ENCODE results near the gene PDE3A.

The PDE3A gene

DNA sequence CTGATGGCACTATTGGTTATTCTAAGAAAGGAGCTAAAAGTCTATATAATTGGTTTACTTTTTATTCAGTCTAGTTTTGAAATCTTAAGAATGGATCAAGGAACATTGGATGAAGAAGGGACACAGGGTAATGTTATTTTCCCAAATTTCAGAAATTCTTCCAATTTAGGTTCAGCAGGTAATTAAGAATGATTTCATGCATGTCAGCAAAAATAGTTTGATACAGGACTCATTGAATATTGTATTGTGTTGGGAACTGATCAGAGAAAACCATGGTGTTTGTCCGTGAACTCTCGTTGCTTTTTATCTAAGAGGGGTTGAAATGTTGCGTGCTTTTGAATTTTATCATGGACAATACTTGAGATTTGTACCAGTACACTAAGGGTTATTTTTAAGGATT, 58.6 kb downstream of the PDE3A start:
- DNase-seq, result no peak

DNA sequence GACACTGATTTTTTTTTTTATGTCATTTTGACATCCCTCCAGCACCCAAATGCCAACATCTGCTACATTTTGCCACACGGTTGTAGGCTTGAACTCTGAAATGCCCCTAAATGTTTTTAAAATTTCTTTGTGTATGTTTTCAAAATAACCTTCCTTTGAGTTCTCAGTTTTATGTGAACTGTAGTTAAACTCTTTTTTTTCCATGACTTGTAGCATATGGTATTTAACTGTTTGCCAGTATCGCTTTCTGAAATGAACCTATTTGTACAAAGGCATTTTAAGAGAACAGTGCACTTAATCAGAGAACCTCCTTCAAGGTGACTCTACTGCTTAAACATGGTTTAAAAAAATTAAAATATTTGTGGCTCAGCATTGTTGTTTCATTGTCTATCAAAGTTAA, 61.5 kb downstream of the PDE3A start:
- no peak for DNase-seq

DNA sequence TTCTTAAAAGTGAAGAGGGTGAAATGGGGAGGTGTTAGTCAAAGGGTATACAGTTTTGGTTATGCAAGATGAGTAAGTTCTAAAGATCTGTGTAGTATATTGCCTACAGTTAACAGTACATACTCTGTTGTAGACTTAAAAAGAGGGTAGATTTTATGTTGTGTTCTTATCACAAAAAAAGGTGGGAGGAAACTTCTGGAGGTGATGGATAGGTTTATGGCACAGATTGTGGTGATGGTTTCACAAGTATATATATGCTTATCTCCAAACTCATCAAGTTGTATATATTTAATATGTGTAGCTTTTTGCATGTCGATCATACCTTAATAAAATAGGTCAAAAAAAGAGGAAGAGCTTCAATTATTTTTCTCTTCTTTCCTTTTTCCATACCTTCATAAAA, 64.0 kb downstream of the PDE3A start:
- DNase-seq, result no peak

DNA sequence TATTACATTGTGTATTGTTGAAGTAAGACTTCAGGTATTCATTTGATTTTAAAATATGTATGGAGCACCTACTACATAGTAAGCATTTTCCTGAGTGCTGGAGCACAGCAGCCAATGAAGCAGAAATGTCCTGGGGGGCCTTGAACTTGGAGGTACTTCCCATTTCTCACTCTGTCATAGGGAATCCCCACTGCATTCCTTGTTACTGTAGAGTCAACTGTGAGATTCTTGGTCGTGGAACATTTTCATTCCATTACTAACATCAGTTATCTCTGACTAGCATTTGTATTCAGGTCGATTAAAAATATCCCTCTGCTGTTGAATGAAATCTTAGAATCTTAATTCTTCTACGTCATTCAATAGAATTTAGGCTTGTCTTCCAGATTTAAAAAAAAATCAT, 66.7 kb downstream of the PDE3A start:
- DNase-seq, result no peak

- no peak for DNase-seq
These were observed 68.0 kb downstream of the PDE3A start for GRCh38 chr12:20436316-20436715.

DNA sequence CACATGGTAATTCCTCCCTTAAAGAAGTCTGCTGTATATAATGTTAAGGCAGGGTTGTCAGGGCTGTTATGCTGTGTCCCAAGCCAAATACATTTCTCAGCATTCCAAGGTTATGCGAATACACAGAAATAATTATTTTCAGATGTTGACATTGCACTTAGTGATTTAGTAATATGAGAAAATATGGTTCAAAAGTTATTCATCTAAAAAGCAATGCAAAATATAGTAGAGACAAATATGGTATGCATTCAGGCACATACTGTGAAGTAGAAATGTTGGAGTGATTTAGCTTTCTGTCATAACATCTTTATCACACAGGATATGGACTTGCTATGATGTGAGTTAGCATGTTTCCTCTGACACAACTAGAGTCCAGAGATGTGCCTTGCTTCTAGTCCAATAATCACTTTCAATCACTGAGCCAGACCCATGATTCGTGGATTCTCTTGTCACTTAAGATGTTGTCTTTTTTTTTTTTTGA, 70.0 kb downstream of the PDE3A start:
- DNase-seq, result no peak

- DNase-seq, result no peak
These were observed 71.3 kb downstream of the PDE3A start for GRCh38 chr12:20439626-20440025.

DNA sequence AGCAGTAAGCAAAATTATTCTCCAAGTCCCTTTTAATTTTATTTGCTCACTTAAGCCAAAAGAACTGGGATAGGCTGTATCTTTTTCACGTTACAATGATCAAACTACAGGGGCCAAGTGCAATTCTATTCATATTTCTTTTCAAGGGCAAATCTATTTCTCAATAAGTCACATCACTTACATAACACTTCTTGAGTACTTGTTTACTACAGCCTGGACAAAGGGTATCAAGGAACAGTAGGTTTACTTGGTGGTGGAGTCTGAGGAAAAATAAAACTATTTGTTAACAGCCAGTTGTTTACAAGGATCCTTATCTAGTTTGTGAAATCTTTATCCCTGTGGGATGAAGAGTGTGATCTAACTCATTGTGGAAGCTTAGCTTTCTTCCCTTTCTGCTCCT, 72.1 kb downstream of the PDE3A start:
- DNase-seq, result no peak

GRCh38 chr12:20442322-20442721, 74.0 kb downstream of the PDE3A start:
- DNase-seq, result no peak

- DNase-seq, result no peak
These were observed 74.9 kb downstream of the PDE3A start for GRCh38 chr12:20443255-20443654.

DNA sequence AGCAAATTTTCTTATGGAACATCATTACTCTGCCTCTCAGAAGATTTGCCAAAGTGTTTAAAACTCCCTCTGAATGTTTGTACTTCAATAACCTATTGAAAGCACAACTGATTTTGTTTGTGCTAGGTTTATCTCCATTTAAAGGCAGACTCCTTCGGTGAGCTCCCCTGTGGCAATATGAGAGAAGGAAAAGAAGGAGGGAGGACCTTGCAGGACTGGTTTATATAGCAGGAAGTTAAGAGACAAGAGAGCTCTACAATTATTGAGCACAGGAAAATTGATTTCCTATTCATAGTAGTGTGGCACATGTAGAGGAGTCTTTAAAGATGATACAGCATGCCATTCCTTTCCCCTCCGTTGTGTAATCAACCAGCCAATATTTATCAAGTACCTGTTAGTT, 75.5 kb downstream of the PDE3A start:
- no peak for DNase-seq

DNA sequence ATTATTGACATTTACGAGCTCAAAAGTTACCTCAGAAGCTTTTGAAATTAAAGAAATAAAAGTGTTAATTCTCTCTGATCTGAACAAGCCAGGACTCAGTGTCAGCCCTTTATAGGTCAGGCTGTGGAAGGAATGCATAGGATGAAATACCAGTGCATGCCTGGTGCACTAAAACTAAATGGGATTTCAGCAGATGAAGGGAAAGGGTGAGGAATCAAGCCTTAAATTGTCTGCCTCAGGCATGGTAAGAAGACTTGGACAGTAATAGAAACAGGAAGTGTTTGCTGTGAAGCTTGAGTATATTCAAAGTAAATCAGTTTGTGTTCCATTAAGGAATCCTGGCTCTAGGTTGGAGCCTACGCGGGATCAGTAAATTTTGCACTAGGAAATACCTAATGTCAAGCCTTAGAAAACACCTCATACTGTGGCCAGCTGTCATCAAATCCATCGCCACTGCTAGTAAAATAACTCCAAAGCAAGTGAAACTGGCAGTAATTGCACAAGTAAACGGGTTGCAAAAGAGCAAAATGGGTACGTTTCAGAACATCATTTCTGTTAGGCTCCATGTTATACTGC, 76.3 kb downstream of the PDE3A start:
- DNase-seq, result no peak

DNA sequence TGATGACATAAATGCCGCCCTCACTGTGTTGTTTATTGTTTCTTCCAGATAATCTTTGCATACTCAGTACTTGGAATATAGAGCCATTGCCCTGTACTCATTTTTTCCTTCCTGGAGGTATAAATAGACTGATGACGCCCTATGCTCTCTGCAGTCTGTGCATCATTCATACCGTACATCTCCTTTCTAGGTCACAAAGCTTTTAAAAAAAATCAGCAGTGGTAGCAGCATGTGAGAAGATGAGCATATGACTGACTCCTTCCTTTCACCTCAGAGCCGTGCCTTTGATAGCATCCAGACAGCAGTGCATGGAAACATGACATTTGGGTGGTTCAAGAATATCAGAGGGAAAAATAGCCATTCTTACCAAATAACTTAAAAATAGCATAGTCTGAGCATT, 77.3 kb downstream of the PDE3A start:
- no peak for DNase-seq

- no peak for DNase-seq
These were observed 78.5 kb downstream of the PDE3A start for GRCh38 chr12:20446836-20447235.

DNA sequence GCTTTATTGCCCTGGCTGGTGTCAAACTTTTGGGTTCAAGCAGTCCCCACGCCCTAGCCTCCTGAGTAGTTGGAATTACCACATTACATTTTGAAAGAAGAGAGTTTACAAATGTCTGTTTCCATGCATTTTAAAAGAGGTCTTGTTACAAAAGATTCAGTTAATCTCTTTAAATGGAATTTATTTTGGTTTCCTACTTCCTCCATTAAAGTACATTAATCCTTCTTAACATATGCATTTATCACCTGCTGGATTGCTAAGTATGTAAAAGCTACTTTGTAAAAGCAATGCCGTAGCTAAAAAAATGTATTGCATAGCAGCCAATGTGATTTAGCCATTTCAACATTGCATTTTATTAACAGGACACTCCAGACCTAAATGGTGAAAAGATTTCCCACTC, 80.4 kb downstream of the PDE3A start:
- DNase-seq, result no peak

- DNase-seq, result no peak
These were observed 82.3 kb downstream of the PDE3A start for GRCh38 chr12:20450591-20451180.

DNA sequence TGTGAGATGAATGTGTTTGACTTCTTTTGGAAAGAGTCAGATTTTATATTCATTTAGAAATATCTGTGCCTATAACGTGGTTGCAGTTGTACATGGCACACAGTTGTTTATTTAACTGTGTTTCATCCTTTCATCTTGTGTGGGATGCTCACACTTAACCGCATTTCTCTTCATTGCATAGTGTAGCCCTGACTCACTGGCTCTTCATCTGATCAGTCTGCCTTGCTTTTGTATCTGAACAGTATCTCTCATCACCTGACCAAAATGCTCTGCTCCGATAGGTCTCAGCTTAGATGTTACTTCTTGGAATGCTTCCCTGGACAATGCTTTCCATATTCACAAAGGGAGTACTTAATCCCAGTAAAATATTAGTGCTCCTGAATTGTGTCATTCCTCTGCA, 83.4 kb downstream of the PDE3A start:
- DNase-seq, result no peak

GRCh38 chr12:20452496-20453010, 84.2 kb downstream of the PDE3A start:
- no peak for DNase-seq

DNA sequence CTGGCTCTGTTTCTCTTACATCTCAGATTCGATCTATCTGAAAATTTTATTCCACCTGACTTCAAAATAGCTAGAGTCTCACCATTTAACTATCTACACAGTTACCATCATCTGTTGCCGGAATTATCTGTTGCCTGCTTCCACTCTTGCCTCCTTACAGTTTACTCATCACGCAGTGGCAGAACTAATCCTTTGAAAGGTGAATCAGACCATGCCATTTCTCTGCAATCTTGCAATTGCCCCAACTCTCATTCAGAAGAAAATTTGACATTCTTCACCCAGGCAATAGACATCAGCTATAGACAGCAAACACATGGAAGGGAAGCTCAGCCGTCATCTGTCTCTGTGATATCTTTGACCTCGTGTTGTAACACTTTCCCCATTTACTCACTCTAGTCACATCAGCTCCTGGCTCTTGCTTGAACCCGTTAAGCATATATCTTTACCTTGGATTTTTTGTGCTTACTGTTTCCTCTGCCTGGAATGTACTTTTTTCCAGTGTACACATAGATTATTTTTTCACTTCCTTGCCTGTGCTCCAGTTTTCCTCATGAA, 85.5 kb downstream of the PDE3A start:
- DNase-seq, result no peak

GRCh38 chr12:20455001-20455706, 86.8 kb downstream of the PDE3A start:
- DNase-seq, result no peak

GRCh38 chr12:20457582-20457981, 89.2 kb downstream of the PDE3A start:
- DNase-seq, result no peak

GRCh38 chr12:20458011-20458410, 89.7 kb downstream of the PDE3A start:
- DNase-seq, result no peak

DNA sequence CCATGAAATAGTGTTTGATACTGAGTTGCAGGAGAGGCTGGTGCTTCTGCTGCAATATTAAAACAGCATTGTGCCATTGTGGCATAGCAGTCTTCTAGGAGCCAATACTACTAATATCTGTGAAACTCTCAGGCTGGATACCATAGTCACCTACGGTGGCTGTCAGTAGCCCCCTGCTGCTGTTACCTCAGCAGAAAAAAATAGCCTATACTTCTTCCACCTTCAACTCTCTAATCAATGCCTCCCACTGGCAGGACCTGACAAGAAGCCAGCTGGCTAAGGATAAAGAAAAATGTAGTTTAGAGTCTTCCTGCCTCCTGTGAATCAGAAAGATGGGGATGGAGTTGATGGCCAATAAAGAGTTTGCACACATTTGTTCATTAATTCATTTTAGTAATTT, 91.6 kb downstream of the PDE3A start:
- no peak for DNase-seq

- DNase-seq, result no peak
These were observed 92.6 kb downstream of the PDE3A start for GRCh38 chr12:20460956-20461355.
